Mammary epithelial cell (primary cell): ENCODE results near the gene MOGAT3.

Experiments
- CTCF ChIP-seq, 2 donors: IDR thresholded peaks in 1 of 2; conservative IDR thresholded peaks in 1 of 2; 2 replicates each; pipeline ENCODE4 v1.5.1; 2011 to 2012; ENCODE audit warnings: inconsistent platforms in 2 of 2, low read length in 2 of 2, mild to moderate bottlenecking in 2 of 2, control low read depth in 1 of 2, low read depth in 1 of 2; ENCODE audit not compliant: insufficient read depth in 1 of 2; ENCODE audit errors: extremely low read depth in 1 of 2
- EZH2 ChIP-seq: IDR thresholded peaks from 2 replicates; pipeline ENCODE4 v1.6.1; 2012; ENCODE audit warnings: low read length, inconsistent platforms, borderline replicate concordance

GRCh38 chr7:101210143-101210542 lies 9.3 kb upstream of the MOGAT3 start:
- TF ChIP-seq EZH2 (no peak), CTCF (conservative IDR thresholded peaks at IDR 0.05 in 1 of 2, IDR thresholded peaks at IDR 0.05 in 1 of 2; ENCODE audit: extremely low read depth in 1 of 2, insufficient read depth in 1 of 2, low read depth in 1 of 2, low read length in 2 of 2) (no peak)
